Activated naive CD8-positive, alpha-beta T cell (primary cell): ENCODE measurements around the gene SPDYE1.
"Not testable (repeated sequence)": the region's sequence is repeated elsewhere in the genome, so short reads cannot be mapped to it uniquely, and the experiment has no call there.

Source experiments
- H3K27ac Mint-ChIP-seq: one replicate; pipeline ENCODE4 v1.8.0; 2021; ENCODE audit warnings: mixed read lengths
- H3K27me3 Mint-ChIP-seq: one replicate; pipeline ENCODE4 v1.8.0; 2021; ENCODE audit warnings: mixed read lengths
- H3K36me3 Mint-ChIP-seq: one replicate; pipeline ENCODE4 v1.8.0; 2021; ENCODE audit warnings: mixed read lengths
- H3K4me1 Mint-ChIP-seq: one replicate; pipeline ENCODE4 v1.8.0; 2021; ENCODE audit warnings: low read depth, mixed read lengths
- H3K4me3 Mint-ChIP-seq: one replicate; pipeline ENCODE4 v1.8.0; 2021; ENCODE audit warnings: mild to moderate bottlenecking, mixed read lengths
- H3K9me3 Mint-ChIP-seq: one replicate; pipeline ENCODE4 v1.8.0; 2021; ENCODE audit warnings: low read depth, mixed read lengths

Gene SPDYE1

DNA sequence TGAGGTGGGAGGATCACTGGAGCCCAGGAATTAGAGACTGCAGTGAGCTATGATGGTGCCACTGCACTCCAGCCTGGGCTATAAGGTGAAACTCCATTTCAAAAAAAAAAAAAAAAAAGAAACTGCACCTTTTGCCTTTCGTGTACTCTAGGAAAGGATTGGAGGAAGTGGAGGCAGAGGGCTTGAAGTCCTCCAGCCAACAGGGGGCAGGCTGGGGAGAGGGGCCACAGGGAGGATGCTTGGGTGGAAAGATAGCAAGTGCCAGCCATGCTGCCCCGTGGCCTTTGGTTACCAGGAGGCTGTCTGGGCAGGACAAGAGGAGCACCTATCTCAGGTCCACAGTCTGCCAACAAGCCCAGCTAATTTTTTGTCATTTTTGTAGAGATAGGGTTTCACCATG, 14.0 kb upstream of the SPDYE1 start:
- H3K4me3 Mint-ChIP-seq, H3K9me3 Mint-ChIP-seq, H3K4me1 Mint-ChIP-seq: not testable (repeated sequence)

DNA sequence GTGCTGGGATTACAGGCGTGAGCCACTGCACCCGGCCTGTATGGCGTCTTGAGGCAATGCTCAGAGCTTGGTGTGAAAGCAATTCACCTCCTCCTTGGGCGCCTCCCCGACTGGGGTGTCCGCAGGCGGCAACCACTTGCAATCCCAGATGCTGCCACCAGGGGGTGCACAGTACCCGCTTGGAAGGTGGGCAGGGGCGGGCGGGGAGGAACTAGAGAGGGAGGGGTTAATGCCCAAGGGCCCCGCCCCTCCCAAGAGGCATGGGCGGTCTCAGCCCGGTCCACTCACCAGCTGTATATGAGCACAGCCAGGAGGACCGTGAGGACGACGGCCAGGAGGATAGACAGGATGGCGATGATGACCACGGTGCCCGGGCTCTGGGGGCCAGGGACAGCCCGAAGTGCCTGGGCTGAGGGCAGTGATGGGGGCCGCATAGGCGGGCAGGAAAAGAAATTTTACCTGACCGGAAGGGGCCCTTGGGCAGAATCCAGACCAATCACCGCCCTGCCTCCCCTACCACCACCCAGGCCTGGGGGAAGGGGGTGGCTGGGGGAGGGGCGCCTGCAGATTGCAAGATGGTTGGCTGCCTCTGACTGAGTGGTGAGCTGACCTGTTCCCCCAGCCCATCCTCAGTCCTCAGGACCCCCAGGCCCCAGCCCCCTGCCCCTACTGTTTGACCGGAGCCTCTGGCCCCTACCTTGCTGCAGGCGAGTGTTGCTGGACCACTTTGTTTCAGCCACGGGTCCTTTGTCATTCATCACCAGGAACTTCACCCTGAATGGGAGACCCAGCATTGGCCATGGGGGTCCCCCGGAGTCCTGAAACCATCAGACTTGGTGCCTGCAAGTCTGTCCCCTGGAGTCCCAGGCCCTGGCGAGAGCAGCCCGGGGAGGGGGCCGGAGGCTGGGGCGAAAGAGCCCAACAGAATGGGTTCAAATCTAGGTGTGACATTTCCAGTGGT, 11.5 kb upstream of the SPDYE1 start:
- H3K4me3 Mint-ChIP-seq, H3K27ac Mint-ChIP-seq, H3K27me3 Mint-ChIP-seq, H3K9me3 Mint-ChIP-seq, H3K4me1 Mint-ChIP-seq, H3K36me3 Mint-ChIP-seq: not testable (repeated sequence)

More for the DNA sequence above, 14.0 kb upstream of the SPDYE1 start:
- H3K27ac Mint-ChIP-seq, H3K27me3 Mint-ChIP-seq, H3K36me3 Mint-ChIP-seq: not testable (repeated sequence)

DNA sequence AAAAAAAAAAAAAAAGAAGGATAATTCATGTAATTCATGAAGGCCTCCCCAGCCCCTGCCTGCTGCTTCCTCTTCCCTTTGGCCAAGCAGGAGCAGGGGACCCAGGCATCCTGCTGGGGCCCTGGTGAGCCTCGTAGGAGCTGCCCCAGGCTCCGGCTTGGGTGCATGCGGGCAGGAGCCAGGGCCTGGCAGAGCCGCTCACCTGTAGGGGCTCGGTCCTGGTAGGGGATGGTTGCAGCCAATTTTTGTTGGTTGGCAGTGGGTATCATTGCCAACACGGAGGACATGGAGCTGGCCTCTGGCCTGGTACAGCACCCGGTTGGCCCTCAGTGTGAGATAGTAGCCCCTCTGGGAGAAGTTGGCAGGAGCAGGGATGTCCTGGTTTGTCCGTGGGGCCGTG, 10.2 kb upstream of the SPDYE1 start:
- H3K27me3 Mint-ChIP-seq, H3K4me1 Mint-ChIP-seq, H3K36me3 Mint-ChIP-seq, H3K4me3 Mint-ChIP-seq, H3K27ac Mint-ChIP-seq, H3K9me3 Mint-ChIP-seq: not testable (repeated sequence)

DNA sequence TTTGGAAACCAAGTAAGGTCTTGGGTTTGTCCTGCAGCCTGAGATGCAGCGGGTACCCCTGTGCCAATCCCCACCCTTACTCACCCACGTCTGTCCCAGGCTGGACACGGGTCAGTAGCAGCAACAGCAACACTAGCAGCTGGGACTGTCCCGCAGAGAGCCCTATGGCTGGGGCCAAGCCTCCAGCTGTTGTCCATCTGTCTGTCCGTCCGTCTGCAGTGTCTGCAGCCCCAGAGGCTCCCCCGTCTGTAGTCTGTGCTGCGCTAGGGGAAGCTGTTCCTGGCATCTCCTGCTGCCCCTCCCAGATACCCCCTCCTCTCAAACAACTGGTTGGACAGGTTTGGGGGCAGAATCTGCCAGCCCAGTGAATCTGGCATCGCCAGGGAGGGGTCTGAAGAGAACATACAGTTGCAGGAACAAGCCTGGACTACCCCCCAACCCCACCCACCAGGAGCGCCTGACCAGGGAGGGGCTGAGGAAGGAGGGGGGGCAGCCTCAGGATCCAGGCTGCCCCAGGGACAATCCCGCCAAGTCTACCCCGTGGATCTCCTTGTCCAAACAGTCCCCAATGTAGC, 7.6 kb upstream of the SPDYE1 start:
- not testable (repeated sequence) for H3K4me3 Mint-ChIP-seq, H3K36me3 Mint-ChIP-seq, H3K27ac Mint-ChIP-seq, H3K9me3 Mint-ChIP-seq, H3K27me3 Mint-ChIP-seq, H3K4me1 Mint-ChIP-seq

DNA sequence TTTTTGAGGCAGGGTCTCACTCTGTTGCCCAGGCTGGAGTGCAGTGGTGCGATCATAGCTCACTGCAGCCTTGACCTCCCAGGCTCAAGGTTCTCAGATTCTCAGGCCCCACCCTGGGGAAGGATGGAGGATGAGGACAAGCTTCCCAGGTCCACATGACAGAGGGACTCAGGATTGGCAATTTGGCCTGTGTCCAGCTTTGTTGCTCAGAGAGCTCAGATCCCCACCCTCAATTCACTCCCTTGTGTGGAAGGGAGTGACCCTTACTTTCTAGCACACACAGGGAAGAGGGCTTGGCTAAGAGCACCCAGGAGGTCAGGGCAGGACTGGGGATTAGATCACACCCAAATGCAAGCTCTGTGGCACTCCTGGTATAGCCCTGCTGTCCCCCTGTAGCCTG, 6.9 kb upstream of the SPDYE1 start:
- H3K4me3 Mint-ChIP-seq, H3K9me3 Mint-ChIP-seq, H3K27ac Mint-ChIP-seq, H3K36me3 Mint-ChIP-seq, H3K4me1 Mint-ChIP-seq, H3K27me3 Mint-ChIP-seq: not testable (repeated sequence)

DNA sequence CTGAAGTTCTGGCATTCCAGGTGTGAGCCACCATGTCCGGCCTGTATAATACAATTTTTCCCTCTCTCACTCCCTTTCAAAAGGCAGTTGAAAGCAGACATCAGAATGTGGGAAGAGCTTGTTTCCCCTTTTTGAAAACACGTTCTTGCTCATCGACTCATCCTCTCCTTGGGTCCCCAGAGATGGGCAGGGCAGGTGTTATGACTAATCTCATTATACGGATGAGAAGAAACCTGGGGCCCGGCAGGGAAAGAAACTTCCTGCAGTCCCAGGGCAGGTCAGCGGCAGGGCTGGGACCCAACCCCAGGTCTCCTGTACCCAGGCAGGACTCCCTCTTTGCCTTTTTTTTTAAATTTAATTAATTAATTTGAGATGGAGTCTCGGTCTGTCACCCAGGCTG, 4.8 kb upstream of the SPDYE1 start:
- not testable (repeated sequence) for H3K9me3 Mint-ChIP-seq, H3K27me3 Mint-ChIP-seq, H3K36me3 Mint-ChIP-seq, H3K27ac Mint-ChIP-seq, H3K4me3 Mint-ChIP-seq, H3K4me1 Mint-ChIP-seq

DNA sequence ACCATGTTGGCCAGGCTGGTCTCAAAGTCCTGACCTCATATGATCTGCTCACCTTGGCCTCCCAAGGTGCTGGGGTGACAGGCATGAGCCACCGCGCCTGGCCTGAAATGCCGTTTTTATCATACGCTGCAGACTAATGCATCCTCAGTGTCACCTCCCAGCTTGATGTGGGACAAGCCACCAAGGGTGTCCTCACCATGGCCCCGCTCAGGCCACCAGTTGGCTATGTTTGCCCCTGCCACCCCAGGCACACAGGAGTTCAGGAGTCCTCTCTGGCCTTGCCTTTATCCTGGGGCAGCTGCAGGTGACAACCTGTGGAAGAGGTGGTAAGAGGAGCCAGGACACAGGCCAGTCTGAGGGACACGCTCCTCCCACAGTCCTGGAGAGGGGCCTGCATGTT, 3.0 kb upstream of the SPDYE1 start:
- not testable (repeated sequence) for H3K27me3 Mint-ChIP-seq, H3K27ac Mint-ChIP-seq, H3K4me3 Mint-ChIP-seq, H3K36me3 Mint-ChIP-seq, H3K4me1 Mint-ChIP-seq, H3K9me3 Mint-ChIP-seq

DNA sequence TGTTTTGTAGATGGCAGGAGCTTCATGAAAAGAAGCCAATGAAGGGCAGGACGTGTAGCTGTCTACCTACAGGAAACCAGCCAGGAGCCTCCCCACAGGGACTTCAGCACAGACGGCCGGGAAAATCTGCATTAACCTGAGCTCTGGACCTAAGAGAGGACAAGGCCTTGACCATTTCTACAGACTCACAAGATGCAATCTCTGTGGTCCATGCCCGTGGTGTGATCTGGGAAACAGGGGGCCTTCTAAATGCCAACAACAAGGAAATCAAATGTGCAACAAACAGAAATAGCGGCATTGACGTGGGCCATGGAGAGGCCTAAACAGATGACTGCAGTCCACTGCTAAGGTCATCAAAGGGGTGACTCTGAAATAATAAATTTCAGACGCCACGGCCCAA, 14.4 kb downstream of the SPDYE1 start:
- H3K9me3 Mint-ChIP-seq = not testable (repeated sequence)

DNA sequence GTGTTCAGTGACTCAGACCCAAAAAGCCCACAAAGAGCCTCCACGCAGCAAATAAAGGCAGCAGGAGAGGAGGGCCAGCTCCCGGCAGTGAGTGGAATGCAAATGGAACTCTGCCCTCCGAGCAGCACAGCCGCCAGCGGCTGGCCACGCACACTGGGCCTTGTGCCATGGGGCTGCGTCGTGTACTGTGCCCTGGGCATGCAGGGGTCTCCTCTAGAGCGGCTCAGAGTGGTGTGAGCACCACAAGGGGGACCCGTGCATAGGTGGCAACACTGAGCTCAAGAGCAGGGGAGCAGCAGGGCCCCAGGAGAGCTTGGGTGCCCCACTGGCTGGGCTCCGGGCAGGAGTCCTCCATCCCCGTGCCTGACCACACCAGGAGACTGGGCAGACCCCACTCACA, 17.4 kb downstream of the SPDYE1 start:
- not testable (repeated sequence) for H3K9me3 Mint-ChIP-seq, H3K36me3 Mint-ChIP-seq, H3K27ac Mint-ChIP-seq, H3K27me3 Mint-ChIP-seq, H3K4me3 Mint-ChIP-seq, H3K4me1 Mint-ChIP-seq

More for the DNA sequence above, 14.4 kb downstream of the SPDYE1 start:
- H3K4me1 Mint-ChIP-seq, H3K36me3 Mint-ChIP-seq, H3K4me3 Mint-ChIP-seq, H3K27ac Mint-ChIP-seq, H3K27me3 Mint-ChIP-seq: not testable (repeated sequence)

DNA sequence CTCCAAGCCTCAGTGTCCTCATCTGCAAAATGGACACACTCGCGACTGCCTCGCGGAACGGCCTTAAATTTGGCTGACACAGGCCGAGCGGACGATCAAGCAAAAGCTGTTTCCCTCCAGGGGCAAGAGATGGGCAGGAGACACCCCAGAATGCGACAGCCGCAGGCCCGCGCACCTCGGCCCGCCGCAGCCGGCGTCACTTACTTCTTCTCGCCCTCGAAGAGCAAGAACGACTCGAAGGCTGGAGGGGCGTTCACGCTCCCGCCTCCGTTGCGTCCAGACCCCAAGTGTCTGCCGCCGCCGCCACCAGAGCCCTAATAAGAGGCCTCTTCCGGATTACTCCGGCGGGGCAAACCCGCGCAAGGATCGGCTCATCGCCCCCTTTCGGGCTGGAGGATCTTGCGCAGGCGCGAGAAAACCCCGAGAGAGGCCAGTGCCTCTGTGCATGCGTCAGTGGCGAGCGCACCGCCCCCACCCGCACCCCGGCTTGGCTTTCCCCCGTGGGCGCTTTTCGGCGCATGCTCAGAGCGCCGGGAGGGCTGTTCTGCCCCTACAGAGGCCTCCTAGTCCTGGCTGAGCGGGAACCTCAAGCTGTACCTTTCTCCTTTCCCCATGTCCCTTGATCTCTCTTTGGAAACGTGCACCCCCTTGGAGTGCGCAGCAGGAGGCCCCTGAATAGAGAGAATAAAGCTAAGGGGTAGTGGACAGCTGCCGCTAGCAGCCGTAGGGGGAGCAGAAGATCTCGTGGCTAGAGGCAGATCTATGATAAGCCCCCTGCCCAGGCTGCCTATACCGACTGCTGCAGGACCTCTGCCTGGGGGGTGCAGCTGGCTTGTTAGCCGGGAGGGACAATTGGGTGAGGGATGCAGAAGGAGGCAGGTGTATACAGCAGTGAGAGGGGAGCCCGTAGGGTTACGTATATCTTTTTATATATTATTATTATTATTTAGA, 21.4 kb downstream of the SPDYE1 start:
- not testable (repeated sequence) for H3K9me3 Mint-ChIP-seq, H3K36me3 Mint-ChIP-seq, H3K27me3 Mint-ChIP-seq
- peaks cover 24% of the 10 kb centered on the region for H3K4me1 Mint-ChIP-seq
- H3K27ac Mint-ChIP-seq = peak overlapping the region; percentile 86
- H3K4me3 Mint-ChIP-seq = peak overlapping the region; percentile 89

DNA sequence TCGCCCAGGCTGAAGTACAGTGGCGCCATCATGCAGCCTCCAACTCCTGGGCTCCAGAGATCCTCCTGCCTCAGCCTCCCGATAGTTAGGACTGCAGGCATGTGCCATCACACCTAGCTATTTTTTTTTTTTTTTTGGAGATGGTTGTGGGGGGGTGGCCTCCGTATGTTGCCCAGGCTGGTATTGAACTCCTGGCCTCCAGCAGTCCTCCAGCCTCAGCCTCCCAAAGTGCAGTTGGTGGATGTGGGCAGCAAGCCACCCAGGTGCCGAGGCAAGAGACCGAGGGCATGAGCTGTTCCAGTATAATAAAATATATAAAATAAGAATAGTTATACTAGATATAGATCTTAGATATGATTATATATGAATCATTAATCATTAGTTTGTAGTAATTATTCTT, 22.1 kb downstream of the SPDYE1 start:
- H3K36me3 Mint-ChIP-seq, H3K4me3 Mint-ChIP-seq, H3K27me3 Mint-ChIP-seq, H3K9me3 Mint-ChIP-seq, H3K27ac Mint-ChIP-seq: not testable (repeated sequence)
- H3K4me1 Mint-ChIP-seq = peaks cover 24% of the 10 kb centered on the region

DNA sequence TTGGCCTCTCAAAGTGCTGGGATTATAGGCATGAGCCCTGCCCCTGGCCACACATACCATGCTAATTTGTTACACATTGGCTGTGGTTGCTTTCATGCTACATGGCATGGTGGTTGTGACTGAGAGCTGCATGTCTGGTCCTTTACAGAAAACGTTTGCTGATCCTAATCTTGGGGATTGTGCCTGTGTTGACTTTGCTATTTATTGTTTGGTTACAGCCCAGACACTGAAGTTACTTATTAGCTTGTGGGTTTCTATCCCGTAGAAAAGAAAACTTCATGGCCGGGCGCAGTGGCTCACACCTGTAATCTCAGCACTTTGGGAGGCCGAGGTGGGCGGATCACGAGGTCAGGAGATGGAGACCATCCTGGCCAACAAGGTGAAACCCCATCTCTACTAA, 24.4 kb downstream of the SPDYE1 start:
- H3K27me3 Mint-ChIP-seq, H3K27ac Mint-ChIP-seq, H3K9me3 Mint-ChIP-seq, H3K36me3 Mint-ChIP-seq, H3K4me3 Mint-ChIP-seq: not testable (repeated sequence)
- peaks cover 22% of the 10 kb centered on the region for H3K4me1 Mint-ChIP-seq

DNA sequence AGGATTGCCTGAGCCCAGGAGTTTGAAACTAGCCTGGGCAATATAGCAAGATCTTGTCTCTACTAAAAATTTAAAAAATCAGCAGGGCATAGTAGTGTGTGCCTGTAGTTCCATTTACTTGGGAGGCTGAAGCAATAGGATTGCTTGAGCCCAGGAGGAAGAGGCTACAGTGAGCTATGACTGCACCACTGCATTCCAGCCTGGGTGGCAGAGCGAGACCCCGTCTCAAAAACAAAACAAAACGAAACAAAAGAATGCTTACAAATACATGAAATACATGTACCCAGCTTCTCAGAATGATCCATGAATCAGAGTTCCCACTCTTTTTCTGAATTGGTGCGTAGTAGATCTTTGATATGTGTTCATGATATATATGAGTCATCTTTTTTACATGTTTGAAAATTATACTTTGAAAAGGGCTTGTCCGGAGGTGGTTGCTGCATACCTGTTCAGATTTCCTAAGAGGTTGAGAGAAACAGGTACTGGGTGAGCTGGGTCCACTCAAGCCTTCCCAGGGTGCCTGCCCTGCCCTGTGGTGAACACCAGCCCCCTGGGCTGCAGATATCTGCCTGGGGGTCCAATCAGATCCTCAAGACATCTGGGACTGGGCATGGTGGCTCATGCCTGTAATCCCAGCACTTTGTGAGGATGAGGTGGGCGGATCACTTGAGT, 25.2 kb downstream of the SPDYE1 start:
- H3K27ac Mint-ChIP-seq = peak overlapping the region; percentile 94
- H3K9me3 Mint-ChIP-seq, H3K36me3 Mint-ChIP-seq, H3K27me3 Mint-ChIP-seq: not testable (repeated sequence)
- H3K4me3 Mint-ChIP-seq = peak overlapping the region; percentile 36
- peaks cover 20% of the 10 kb centered on the region for H3K4me1 Mint-ChIP-seq

DNA sequence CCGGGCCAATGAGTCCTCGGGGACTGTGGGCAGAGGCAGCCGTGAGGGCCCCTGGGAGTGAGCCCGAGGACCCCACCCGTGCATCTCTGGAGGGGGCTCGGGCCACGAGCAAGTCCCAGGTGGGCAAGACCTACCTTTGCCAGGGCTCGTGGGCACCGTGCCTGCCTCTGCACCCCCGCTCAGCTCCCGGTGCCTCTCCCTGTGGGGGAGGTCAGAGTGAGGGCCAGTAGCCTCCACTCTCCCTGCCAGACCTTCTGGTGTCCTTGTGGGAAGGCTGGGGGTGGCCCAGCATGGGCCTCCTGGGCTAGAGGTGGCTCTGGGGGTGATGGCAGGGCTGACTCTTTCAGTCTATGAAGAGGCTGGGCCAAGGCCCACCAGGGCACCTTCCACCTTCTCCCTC, 31.7 kb downstream of the SPDYE1 start:
- H3K4me1 Mint-ChIP-seq = not testable (repeated sequence)

DNA sequence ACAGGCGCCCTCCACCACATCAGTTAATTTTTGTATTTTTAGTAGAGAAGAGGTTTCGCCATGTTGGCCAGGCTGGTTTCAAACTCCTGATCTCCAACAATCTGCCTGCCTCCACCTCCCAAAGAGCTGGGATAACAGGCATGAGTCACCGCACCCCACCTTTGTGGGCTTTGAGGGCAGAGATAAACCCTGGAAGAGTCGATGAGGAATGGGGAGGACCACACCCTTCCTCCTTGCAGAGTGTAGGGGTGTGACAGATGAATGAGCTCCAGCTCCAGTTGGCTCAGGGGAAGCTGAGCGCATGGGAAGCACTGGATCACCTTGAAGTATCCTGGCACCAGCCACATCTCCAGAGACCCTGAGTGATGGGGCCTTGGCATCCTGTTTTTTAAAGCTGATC, 32.3 kb downstream of the SPDYE1 start:
- not testable (repeated sequence) for H3K27me3 Mint-ChIP-seq, H3K9me3 Mint-ChIP-seq, H3K4me3 Mint-ChIP-seq, H3K4me1 Mint-ChIP-seq, H3K36me3 Mint-ChIP-seq, H3K27ac Mint-ChIP-seq

More for the DNA sequence above, 31.7 kb downstream of the SPDYE1 start:
- not testable (repeated sequence) for H3K9me3 Mint-ChIP-seq, H3K27ac Mint-ChIP-seq, H3K27me3 Mint-ChIP-seq, H3K36me3 Mint-ChIP-seq, H3K4me3 Mint-ChIP-seq
